Measurements from ENCODE around the gene DRC3.
"Not testable (repeated sequence)": the region's sequence is repeated elsewhere in the genome, so short reads cannot be mapped to it uniquely, and the experiment has no call there.

DRC3 gene

DNA sequence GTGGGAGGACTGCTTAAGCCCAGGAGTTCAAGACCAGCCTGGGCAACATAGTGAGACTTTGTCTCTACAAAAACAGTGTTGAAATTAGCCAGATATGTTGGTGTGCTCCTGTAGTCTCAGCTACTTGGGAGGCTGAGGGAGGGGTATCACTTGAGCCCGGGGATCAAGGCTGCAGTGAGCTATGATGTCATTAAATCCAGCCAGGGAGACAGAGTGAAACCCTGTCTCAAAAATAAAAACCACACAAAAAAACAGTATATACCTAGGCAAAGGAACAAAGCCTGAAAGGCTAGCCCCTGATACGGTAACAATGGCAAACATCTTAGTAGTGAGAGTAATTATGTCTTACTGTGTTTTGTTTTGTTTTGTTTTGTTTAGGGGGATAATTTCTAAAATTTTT, 38.4 kb upstream of the DRC3 start:
- DNase-seq (ENCODE audit: low read depth) = no peak
- no peaks in the 10 kb centered on the region for H3K27me3 ChIP-seq (replicated peaks; ENCODE audit: control insufficient read depth, insufficient read depth, low read length)
- H3K36me3 ChIP-seq (ENCODE audit: control insufficient read depth, insufficient read depth, low read length, severe bottlenecking) = no peaks in the 10 kb centered on the region
- peaks cover 79% of the 10 kb centered on the region for H3K4me1 ChIP-seq (ENCODE audit: control insufficient read depth, insufficient read depth, low read length)
- no peak overlapping the region for H3K4me3 ChIP-seq (ENCODE audit: low read length)
- no peaks in the 10 kb centered on the region for H3K9me3 ChIP-seq (ENCODE audit: control insufficient read depth, low read length)
- peak overlapping the region; percentile 7 for H3K9ac ChIP-seq (ENCODE audit: low read length)

DNA sequence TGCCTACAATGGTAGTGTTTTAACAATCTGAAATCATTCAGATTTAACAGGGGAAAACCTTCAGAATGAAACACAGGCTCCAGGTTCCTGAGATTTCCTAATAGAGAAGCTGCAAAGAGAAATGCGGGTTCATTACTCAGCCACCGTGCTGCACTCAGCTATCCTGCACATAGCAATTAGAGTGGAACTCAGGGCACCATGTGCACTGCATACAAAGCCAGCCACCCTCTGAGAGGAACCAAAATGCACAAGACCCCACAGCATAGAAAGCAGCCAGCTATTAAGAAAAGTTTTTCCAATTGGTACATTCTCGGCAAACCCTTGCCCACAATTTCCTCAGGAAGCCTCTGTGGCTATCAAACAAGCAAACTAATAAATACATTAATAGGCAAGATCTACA, 37.9 kb upstream of the DRC3 start:
- DNase-seq (ENCODE audit: low read depth) = no peak
- Histone ChIP-seq H3K4me1 (ENCODE audit: control insufficient read depth, insufficient read depth, low read length) (peaks cover 73% of the 10 kb centered on the region), H3K27me3 (replicated peaks; ENCODE audit: control insufficient read depth, insufficient read depth, low read length) (no peaks in the 10 kb centered on the region), H3K9me3 (ENCODE audit: control insufficient read depth, low read length) (no peaks in the 10 kb centered on the region), H3K4me3 (ENCODE audit: low read length) (no peak overlapping the region), H3K9ac (ENCODE audit: low read length) (peak overlapping the region; percentile 31), H3K36me3 (ENCODE audit: control insufficient read depth, insufficient read depth, low read length, severe bottlenecking) (no peaks in the 10 kb centered on the region)

DNA sequence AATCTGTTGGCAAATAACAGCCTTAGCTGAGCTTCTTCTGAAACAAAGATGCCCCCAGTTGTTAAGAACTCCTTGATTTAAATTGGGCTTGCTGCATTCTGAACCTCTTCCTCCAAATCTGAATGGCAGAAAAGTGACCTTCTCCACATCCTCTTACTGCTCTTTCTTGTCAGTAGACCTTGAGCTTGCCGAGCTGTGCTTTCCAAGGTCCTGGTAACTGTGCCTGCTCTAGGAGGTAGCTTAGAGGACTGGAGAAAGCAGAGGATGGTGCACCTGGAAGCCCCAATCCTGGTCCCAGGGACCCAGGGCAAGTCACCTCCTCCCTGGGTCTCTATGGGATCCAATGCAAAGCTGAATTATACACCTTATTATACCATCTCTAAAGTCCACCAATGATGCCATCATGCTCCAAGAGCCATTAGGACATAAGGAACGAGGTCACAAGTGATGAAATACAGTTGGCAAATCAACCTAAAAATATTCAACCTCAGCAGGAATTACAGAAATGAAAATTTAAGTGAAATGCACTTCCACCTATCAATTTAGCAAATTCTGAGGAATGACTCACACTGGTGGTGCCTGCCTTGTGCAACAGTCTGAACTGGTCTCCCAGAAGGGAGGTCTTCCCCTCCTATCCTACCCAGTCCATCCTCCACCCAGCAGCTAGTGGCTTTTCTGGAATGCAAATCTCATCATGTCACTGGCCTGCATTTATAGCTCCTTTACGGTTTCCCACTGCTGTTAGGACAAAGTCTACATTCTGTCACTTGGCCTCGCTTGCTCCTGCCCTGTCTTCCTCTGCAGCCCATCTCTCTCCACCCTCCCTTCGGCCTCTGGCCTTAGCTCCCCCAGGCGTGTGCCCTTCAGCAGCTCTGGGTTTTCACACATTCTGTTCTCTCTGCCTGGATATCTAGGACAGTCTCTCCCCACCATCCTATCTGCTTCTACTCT, 37.1 kb upstream of the DRC3 start:
- H3K4me1 ChIP-seq (ENCODE audit: control insufficient read depth, insufficient read depth, low read length) = peaks cover 70% of the 10 kb centered on the region
- H3K27me3 ChIP-seq (replicated peaks; ENCODE audit: control insufficient read depth, insufficient read depth, low read length) = no peaks in the 10 kb centered on the region
- peak; percentile 94 for DNase-seq (ENCODE audit: low read depth)
- peak overlapping the region; percentile 46 for H3K4me3 ChIP-seq (ENCODE audit: low read length)
- H3K9me3 ChIP-seq (ENCODE audit: control insufficient read depth, low read length) = no peaks in the 10 kb centered on the region
- peak overlapping the region; percentile 70 for H3K9ac ChIP-seq (ENCODE audit: low read length)
- no peaks in the 10 kb centered on the region for H3K36me3 ChIP-seq (ENCODE audit: control insufficient read depth, insufficient read depth, low read length, severe bottlenecking)

DNA sequence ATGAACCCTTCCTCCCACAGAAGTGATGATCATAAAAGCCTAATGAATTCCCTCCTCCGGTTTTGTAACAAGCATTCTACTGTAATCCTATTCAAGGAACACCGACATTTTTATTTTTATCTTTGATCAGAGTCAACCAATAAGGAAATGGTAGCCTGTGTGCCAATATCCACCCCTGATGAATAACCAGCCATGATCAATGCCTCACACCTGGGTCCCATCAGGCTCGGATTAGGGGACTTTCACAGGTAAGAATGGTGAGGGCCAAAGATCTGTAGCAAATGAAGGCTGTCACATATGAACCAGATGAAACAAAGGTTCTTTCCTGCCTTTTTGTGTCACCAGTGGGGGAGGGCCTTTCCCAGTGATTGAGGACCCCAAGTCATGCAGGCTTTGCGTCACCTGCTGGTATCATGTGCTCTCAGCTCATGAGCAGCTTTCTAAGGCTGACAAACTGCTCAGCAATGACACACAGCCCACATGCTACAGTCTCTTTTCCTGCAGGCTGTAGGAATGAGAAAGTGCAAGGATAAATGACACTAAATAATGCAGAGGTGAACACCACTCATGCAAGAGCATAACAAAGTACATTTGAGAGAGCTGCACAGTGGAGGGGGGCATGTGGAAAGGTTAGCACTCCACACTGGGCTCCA, 35.3 kb upstream of the DRC3 start:
- peaks cover 68% of the 10 kb centered on the region for H3K4me1 ChIP-seq (ENCODE audit: control insufficient read depth, insufficient read depth, low read length)
- no peak overlapping the region for H3K4me3 ChIP-seq (ENCODE audit: low read length)
- no peaks in the 10 kb centered on the region for H3K9me3 ChIP-seq (ENCODE audit: control insufficient read depth, low read length)
- no peaks in the 10 kb centered on the region for H3K36me3 ChIP-seq (ENCODE audit: control insufficient read depth, insufficient read depth, low read length, severe bottlenecking)
- H3K27me3 ChIP-seq (replicated peaks; ENCODE audit: control insufficient read depth, insufficient read depth, low read length) = no peaks in the 10 kb centered on the region
- peak overlapping the region; percentile 70 for H3K9ac ChIP-seq (ENCODE audit: low read length)
- no peak for DNase-seq (ENCODE audit: low read depth)

DNA sequence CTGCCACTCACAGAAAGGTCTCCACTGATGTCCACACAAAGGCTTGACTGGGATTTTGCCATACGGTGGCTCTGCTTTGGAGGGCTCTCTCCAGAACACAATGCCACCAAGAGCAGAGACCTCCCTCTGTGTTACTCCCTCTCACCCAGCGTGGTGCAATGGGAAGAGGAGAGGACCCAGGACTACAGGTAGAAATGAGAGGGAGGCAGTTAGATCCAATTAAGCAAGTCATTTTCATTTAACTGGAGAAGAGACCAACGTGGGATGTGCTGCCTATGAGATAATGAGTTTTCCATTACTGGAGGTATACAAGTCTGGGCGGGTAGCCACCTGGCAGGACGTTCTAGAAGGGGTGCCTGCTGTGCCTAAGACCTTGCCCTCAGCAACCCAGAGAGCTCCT, 34.7 kb upstream of the DRC3 start:
- Histone ChIP-seq H3K9me3 (ENCODE audit: control insufficient read depth, low read length) (no peaks in the 10 kb centered on the region), H3K36me3 (ENCODE audit: control insufficient read depth, insufficient read depth, low read length, severe bottlenecking) (no peaks in the 10 kb centered on the region), H3K4me3 (ENCODE audit: low read length) (no peak overlapping the region), H3K4me1 (ENCODE audit: control insufficient read depth, insufficient read depth, low read length) (peaks cover 74% of the 10 kb centered on the region), H3K9ac (ENCODE audit: low read length) (no peak overlapping the region), H3K27me3 (replicated peaks; ENCODE audit: control insufficient read depth, insufficient read depth, low read length) (no peaks in the 10 kb centered on the region)
- no peak for DNase-seq (ENCODE audit: low read depth)

DNA sequence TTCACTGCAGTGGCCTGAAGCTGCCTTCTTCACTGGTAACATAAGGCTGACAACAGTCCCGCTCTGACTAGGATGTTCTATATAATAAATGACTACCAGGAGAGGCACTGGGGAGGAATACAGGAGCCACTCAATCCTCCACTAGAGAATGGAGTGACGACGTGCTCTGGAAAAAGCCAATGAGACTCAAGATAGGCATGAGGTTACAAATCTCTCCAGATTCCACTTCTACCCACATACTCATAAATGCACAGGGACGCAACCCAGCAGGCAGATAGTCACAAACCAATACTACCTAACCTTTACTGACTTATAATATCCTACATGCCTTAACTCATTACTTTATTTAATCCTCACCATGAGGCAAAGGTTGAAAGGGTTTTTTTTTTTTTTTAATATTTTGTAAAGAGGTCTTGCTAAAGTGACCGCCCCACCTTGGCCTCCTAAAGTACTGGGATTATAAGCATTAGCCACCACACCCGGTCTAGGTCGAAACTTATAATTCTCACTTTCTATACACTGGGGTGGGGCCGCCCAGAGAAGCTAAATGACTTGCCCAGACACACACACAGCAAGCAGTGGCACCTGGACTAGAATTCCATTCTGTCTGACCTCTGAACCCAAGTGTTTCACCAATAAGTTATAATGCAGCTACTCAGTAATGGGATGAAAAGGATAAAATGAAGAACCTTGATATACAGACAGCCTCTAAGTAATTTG, 34.1 kb upstream of the DRC3 start:
- DNase-seq (ENCODE audit: low read depth) = no peak
- H3K9ac ChIP-seq (ENCODE audit: low read length) = no peak overlapping the region
- H3K9me3 ChIP-seq (ENCODE audit: control insufficient read depth, low read length) = no peaks in the 10 kb centered on the region
- no peak overlapping the region for H3K4me3 ChIP-seq (ENCODE audit: low read length)
- H3K4me1 ChIP-seq (ENCODE audit: control insufficient read depth, insufficient read depth, low read length) = peaks cover 76% of the 10 kb centered on the region
- no peaks in the 10 kb centered on the region for H3K27me3 ChIP-seq (replicated peaks; ENCODE audit: control insufficient read depth, insufficient read depth, low read length)
- no peaks in the 10 kb centered on the region for H3K36me3 ChIP-seq (ENCODE audit: control insufficient read depth, insufficient read depth, low read length, severe bottlenecking)

DNA sequence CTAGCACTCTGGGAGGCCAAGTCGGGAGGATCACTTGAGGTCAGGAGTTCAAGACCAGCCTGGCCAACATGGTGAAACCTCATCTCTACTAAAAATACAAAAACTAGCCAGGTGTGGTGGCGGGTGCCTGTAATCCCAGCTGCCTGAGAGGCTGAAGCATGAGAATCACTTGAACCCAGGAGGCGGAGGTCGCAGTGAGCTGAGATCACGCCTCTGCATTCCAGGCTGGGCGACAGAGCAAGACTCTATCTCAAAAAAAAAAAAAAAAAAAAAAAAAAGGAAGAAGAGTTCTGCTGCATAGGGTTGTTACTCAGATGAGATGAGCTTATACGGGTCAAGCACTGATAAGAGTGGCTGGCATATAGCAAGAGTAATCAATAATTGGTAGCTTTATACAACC, 32.7 kb upstream of the DRC3 start:
- H3K27me3 ChIP-seq (replicated peaks; ENCODE audit: control insufficient read depth, insufficient read depth, low read length); H3K9ac ChIP-seq (ENCODE audit: low read length); H3K36me3 ChIP-seq (ENCODE audit: control insufficient read depth, insufficient read depth, low read length, severe bottlenecking); H3K9me3 ChIP-seq (ENCODE audit: control insufficient read depth, low read length); DNase-seq (ENCODE audit: low read depth); H3K4me3 ChIP-seq (ENCODE audit: low read length): not testable (repeated sequence)
- H3K4me1 ChIP-seq (ENCODE audit: control insufficient read depth, insufficient read depth, low read length) = peaks cover 68% of the 10 kb centered on the region

DNA sequence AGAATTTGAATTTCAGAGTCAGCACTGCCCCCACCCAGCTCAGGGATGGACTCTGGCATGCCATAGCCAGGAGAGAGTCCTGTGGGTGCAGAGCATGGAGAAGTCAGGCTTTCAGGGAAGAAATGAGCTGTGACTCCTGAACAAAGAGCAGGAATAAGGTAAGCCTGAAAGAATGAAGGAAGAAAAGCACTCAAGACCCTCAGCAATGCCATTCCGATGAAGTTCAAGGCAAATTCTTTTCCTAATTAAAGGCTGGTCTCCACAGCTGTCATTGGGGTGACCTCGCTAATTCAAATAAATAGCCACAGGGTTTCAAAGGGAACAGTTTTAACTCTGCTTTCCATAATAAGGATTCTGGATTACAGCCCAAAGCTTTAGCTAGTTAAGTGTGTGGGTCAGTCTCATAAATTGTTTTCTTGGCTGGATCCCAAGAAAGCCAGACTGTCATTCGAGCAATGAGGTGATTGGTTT, 32.2 kb upstream of the DRC3 start:
- H3K9me3 ChIP-seq (ENCODE audit: control insufficient read depth, low read length) = no peaks in the 10 kb centered on the region
- peaks cover 62% of the 10 kb centered on the region for H3K4me1 ChIP-seq (ENCODE audit: control insufficient read depth, insufficient read depth, low read length)
- DNase-seq (ENCODE audit: low read depth) = peak; percentile 74
- no peaks in the 10 kb centered on the region for H3K27me3 ChIP-seq (replicated peaks; ENCODE audit: control insufficient read depth, insufficient read depth, low read length)
- no peak overlapping the region for H3K4me3 ChIP-seq (ENCODE audit: low read length)
- H3K36me3 ChIP-seq (ENCODE audit: control insufficient read depth, insufficient read depth, low read length, severe bottlenecking) = no peaks in the 10 kb centered on the region
- peak overlapping the region; percentile 7 for H3K9ac ChIP-seq (ENCODE audit: low read length)

DNA sequence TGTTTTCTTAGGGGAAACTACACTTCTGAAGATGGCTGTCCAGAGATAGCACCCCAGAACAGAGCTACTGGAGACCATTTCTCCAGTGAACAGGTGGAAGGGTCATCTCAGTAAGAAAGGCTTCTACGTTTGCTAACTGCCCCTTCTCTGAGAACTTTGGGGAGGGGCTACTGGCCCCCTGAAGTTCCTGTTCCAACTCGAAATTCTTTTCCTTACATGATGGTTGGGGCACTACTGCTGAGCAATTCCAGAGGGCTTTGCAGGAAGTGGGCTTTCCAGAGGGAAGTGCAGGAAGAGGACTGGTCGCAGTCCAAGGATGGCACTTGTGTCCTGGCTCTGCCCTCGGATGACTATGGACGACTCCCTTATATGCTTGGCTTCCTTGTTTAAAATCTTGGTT, 31.6 kb upstream of the DRC3 start:
- no peak overlapping the region for H3K9ac ChIP-seq (ENCODE audit: low read length)
- H3K4me1 ChIP-seq (ENCODE audit: control insufficient read depth, insufficient read depth, low read length) = peaks cover 59% of the 10 kb centered on the region
- H3K9me3 ChIP-seq (ENCODE audit: control insufficient read depth, low read length) = no peaks in the 10 kb centered on the region
- no peak for DNase-seq (ENCODE audit: low read depth)
- H3K27me3 ChIP-seq (replicated peaks; ENCODE audit: control insufficient read depth, insufficient read depth, low read length) = no peaks in the 10 kb centered on the region
- H3K4me3 ChIP-seq (ENCODE audit: low read length) = no peak overlapping the region
- H3K36me3 ChIP-seq (ENCODE audit: control insufficient read depth, insufficient read depth, low read length, severe bottlenecking) = no peaks in the 10 kb centered on the region

DNA sequence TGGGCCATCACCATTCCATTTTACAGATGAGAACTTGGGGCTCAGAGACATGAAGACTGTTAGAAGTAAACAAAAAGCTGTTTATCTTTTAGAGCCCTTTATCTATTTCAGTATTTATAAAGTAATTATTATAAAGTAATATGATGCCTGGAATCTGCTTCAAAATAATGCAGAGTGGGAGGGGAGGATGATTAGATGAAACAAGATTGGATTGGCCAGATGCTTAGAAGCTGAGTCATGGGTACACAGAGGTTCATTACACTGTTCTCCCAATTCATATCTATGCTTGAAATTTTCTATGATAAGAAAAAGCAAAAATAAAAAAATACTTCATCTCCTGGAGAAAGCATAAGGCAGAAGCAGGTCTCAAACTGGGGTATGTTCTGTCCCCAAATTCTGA, 29.8 kb upstream of the DRC3 start:
- DNase-seq (ENCODE audit: low read depth) = peak; percentile 66
- no peaks in the 10 kb centered on the region for H3K9me3 ChIP-seq (ENCODE audit: control insufficient read depth, low read length)
- peaks cover 48% of the 10 kb centered on the region for H3K4me1 ChIP-seq (ENCODE audit: control insufficient read depth, insufficient read depth, low read length)
- H3K36me3 ChIP-seq (ENCODE audit: control insufficient read depth, insufficient read depth, low read length, severe bottlenecking) = no peaks in the 10 kb centered on the region
- H3K9ac ChIP-seq (ENCODE audit: low read length) = peak overlapping the region; percentile 40
- H3K27me3 ChIP-seq (replicated peaks; ENCODE audit: control insufficient read depth, insufficient read depth, low read length) = no peaks in the 10 kb centered on the region
- peak overlapping the region; percentile 52 for H3K4me3 ChIP-seq (ENCODE audit: low read length)

Measured in adipocyte (in vitro differentiated cells).